Measurements from ENCODE around the gene FAM20A. TPM values are rescaled to one million over a fixed set of nuclear protein-coding genes. Genes with fewer than 3 reads are reported as not detected.

FAM20A gene
- total and polyA plus RNA-seq, 5 experiments from 2014 or later = 0.11 to 0.20 TPM; not detected in 3

DNA sequence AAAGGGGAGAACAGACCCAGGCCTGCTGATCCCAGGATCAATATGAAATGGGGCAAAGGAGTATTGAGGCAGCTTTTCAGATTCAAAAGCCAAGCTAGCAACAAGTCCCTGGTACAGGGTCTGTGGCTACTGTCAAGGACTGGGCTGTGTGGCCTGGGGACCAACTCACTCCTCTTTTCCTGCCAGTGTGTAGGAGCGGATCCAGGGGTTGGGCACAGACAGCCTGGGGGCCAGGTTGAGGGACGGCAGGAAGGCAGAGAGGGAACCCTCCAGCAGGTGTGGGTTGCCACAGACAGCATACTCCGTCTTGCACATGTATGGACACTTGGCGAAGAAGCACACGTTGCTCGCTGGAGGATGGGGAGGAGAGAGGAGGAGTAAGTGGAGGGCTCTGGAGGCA, 59.4 kb downstream of the FAM20A start:
- POLR2A ChIA-PET = no interaction called here
- peak overlapping the region in 2 of 10 donors; percentile 17 to 63 for H3K27ac Mint-ChIP-seq

DNA sequence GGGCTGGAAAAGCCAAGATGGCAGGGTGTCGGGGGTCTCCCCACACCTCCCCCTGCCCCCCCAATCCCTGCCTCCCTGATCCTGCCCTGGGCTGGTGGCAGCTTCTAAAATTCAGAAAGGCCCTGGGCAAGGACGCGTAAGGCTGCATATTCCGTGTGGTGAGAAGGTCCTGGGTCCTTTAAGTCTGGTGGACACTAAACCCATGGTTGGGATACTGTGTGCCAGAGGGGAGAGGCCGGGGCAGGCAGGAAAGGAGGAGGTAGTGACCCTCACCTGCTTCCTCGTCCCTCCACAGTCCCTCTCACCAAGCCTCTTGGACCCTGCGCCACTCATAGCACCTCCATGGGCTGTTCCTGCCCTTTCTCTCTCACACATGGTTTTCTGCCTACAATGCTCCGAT, 60.2 kb downstream of the FAM20A start:
- H3K27ac Mint-ChIP-seq = peak overlapping the region in 1 of 10 donors; percentile 84
- H3K27me3 Mint-ChIP-seq = no peaks in the 10 kb centered on the region
- H3K4me3 Mint-ChIP-seq = no peak overlapping the region

More for the DNA sequence above, 59.4 kb downstream of the FAM20A start:
- ATAC-seq (no peak), DNase-seq (no peak)
- H3K4me1 Mint-ChIP-seq = peaks cover 0 to 6% (median 5%) of the 10 kb centered on the region in 4 donors
- H3K9me3 Mint-ChIP-seq = peaks cover 0 to 4% (median 0%) of the 10 kb centered on the region in 9 donors
- H3K27me3 Mint-ChIP-seq = no peaks in the 10 kb centered on the region
- peaks cover 3 to 15% (median 4%) of the 10 kb centered on the region in 3 donors for H3K36me3 Mint-ChIP-seq
- H3K4me3 Mint-ChIP-seq = no peak overlapping the region

DNA sequence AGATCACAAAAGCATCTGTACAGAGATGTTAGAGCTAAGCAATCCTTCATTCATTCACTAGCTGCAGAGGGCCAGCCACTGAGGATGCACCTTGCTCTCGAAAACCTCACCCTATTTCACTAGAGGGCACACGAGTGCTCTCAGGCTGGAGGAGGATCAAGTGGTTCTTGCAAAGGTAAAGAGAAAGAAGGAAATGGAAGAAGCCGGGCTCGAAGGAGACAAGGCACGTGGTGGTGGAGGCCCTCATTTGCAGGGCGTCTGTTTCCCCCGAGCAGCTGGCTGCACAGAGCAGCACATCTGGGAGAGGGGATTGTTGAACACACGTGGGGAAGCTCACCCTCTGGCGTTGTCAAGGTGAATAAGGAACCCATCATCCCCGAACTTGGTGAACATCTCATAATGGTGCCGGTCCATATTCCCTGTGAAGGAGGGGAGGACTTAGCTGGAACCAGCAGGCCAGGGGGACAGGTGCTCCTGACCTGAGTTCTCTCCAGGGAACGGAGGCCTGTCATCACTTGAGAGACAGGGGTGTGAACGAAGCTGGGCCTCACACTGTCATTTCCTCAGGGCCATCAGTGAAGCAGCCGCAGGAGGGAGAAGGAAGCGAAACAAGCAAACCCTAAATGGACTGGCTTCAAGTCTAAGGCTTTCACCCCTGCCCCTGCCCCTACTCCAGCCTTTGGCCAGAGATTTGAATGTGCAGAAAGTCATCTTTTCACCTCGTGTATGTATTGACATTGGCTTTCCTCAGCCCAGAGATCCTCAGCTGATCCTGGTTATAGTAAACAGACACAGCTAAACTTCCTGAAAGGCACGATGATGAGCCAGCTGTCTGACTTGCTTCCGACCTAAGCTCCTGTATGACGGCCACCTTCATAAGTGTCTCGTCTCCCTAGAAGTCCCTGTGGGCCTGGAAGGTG, 61.4 kb downstream of the FAM20A start:
- Mint-ChIP-seq H3K36me3 (peaks cover 0 to 32% (median 2%) of the 10 kb centered on the region in 3 donors), H3K4me3 (no peak overlapping the region), H3K27me3 (no peaks in the 10 kb centered on the region), H3K9me3 (no peaks in the 10 kb centered on the region), H3K27ac (peak overlapping the region in 5 of 10 donors; percentile 4 to 81 (median 58)), H3K4me1 (peaks cover 0 to 6% (median 6%) of the 10 kb centered on the region in 4 donors)
- ATAC-seq (peak in 1 of 2 donors; percentile 24), DNase-seq (no peak)
- POLR2A ChIA-PET = no interaction called here

More for the DNA sequence above, 60.2 kb downstream of the FAM20A start:
- ATAC-seq = no peak
- no peak for DNase-seq
- H3K4me1 Mint-ChIP-seq = peaks cover 0 to 6% (median 6%) of the 10 kb centered on the region in 4 donors
- no peaks in the 10 kb centered on the region for H3K9me3 Mint-ChIP-seq
- peaks cover 0 to 22% (median 4%) of the 10 kb centered on the region in 3 donors for H3K36me3 Mint-ChIP-seq
- POLR2A ChIA-PET = no interaction called here

DNA sequence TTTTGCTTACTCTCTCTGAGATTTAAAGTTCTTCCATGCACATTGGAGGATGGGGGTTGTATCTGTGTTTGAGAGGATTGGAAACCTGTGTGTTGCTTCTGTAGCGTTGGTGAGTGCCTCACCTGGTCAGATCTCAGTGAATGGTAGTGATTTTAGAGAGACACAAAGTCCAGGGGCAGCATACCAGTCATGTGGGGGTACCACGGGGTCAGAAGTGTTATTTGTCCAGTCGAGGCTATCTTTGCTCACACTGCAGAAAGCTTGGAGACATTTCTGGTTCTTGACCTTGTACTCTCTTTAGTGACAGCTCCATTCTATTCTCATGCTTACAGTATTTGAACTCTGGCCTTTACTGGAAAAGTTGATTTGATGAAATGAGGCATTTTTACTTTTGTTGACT, 65.2 kb downstream of the FAM20A start:
- no peaks in the 10 kb centered on the region for H3K27me3 Mint-ChIP-seq
- peak overlapping the region in 3 of 10 donors; percentile 5 to 19 (median 8) for H3K27ac Mint-ChIP-seq
- H3K9me3 Mint-ChIP-seq = no peaks in the 10 kb centered on the region
- DNase-seq (no peak), ATAC-seq (no peak)
- peaks cover 0 to 7% (median 5%) of the 10 kb centered on the region in 4 donors for H3K4me1 Mint-ChIP-seq
- H3K4me3 Mint-ChIP-seq = no peak overlapping the region
- POLR2A ChIA-PET = no interaction called here
- H3K36me3 Mint-ChIP-seq = peaks cover 4 to 67% (median 9%) of the 10 kb centered on the region in 3 donors

DNA sequence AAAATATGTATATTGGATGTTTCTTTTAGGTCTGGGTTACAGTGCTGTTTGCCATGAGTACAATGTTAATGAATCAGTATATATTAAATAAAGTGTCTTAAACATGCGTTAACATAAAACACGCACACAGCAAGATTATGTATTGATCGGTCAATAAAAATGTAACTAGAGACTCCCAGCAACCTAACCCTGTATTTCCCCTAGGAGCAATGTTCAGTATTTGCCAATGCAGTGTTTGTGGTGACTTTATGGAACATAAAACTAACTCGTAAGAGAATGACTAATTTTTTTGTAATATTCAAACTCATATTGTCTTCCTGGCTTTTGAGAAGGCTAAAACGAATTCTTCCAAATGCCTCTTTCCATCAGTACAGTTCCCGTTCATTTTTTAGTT, 66.5 kb downstream of the FAM20A start:
- no peaks in the 10 kb centered on the region for H3K9me3 Mint-ChIP-seq
- ATAC-seq = no peak
- peak overlapping the region in 3 of 10 donors; percentile 25 to 73 (median 40) for H3K27ac Mint-ChIP-seq
- DNase-seq = no peak
- peaks cover 0 to 7% (median 5%) of the 10 kb centered on the region in 4 donors for H3K4me1 Mint-ChIP-seq
- peaks cover 13 to 77% (median 21%) of the 10 kb centered on the region in 3 donors for H3K36me3 Mint-ChIP-seq
- POLR2A ChIA-PET = no interaction called here
- H3K27me3 Mint-ChIP-seq = no peaks in the 10 kb centered on the region
- H3K4me3 Mint-ChIP-seq = no peak overlapping the region

DNA sequence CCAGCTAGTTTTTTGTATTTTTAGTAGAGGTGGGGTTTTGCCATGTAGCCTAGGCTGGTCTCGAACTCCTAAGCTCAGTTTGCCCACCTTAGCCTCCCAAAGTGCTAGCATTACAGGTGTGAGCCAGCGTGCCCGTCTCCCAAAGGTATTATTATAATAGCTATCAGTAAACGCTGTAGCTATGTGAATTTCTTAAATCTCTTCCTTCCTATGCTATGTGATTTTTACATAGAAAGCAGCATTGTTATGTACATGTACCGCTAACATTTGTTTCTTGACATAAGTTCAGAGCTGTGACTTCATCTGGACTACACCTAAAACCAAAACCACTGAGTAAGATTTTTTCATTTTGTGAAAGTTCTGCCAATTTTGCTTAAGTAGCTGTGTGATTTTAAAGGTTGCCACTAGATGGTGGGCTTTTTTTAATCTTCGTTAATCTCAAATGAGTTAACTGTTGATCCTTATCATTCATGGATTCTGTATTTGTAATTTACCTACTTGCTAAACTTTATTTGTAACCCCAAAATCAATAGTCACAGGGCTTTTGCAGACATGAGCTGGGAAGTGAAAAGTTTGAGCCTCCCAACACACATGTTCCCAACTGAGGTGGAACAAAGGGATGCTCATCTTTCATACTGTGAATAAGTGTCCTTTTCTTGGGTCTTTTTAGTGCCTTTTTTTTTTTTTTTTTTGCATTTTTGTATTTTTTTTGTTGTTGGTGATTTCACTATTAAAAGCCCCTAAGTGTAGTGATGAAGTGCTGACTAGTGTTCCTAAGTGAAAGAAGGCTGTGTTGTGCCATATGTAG, 67.1 kb downstream of the FAM20A start:
- peaks cover 14 to 83% (median 20%) of the 10 kb centered on the region in 3 donors for H3K36me3 Mint-ChIP-seq
- H3K4me1 Mint-ChIP-seq = peaks cover 0 to 3% (median 2%) of the 10 kb centered on the region in 4 donors
- POLR2A ChIA-PET = no interaction called here
- no peak overlapping the region for H3K4me3 Mint-ChIP-seq
- no peaks in the 10 kb centered on the region for H3K9me3 Mint-ChIP-seq
- H3K27ac Mint-ChIP-seq = peak overlapping the region in 5 of 10 donors; percentile 22 to 60 (median 48)
- ATAC-seq (no peak), DNase-seq (no peak)
- H3K27me3 Mint-ChIP-seq = no peaks in the 10 kb centered on the region

DNA sequence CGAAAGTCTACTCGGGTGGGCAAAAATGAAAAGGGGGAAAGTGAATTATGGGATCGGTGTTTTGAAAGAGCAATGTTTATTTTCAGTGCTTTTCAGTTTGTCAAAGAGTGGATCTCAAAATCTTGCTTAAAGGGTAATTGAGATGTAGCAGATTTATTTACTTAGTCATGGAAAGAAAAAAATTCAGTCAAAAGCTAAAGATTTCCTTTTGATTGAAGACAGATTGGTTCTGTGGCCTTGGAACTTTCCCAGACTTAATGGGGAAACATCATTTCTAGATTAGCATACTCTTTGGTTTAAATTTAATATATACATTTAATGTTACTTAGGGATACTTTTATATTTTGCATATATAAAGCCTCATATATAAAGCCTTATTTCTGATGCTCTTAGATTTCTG, 68.3 kb downstream of the FAM20A start:
- Mint-ChIP-seq H3K9me3 (no peaks in the 10 kb centered on the region), H3K27ac (peak overlapping the region in 4 of 10 donors; percentile 4 to 25 (median 18)), H3K4me1 (peaks cover 0 to 3% (median under 1%) of the 10 kb centered on the region in 4 donors), H3K27me3 (no peaks in the 10 kb centered on the region), H3K36me3 (peaks cover 14 to 87% (median 20%) of the 10 kb centered on the region in 3 donors), H3K4me3 (no peak overlapping the region)
- POLR2A ChIA-PET = no interaction called here
- ATAC-seq (no peak), DNase-seq (no peak)

DNA sequence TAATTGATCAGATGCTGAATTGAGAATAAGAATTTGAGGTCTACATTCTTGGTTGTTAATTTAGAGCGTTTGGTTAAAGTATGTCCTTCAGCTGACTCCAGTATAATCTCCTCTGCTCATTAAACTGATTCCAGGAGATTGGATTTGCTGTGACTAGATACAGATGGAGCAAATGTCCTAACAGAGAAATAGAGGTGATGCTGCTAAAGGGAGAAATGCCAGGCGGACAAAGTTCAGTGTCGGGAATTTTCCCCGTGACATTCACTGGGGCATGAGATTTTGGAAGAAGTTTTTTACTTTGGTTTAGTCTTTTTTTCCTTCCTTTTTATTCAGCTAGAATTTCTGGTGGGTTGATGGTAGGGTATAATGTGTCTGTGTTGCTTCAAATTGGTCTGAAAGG, 69.9 kb downstream of the FAM20A start:
- peaks cover 14 to 93% (median 30%) of the 10 kb centered on the region in 3 donors for H3K36me3 Mint-ChIP-seq
- POLR2A ChIA-PET = no interaction called here
- H3K9me3 Mint-ChIP-seq = no peaks in the 10 kb centered on the region
- H3K4me3 Mint-ChIP-seq = no peak overlapping the region
- ATAC-seq = no peak
- H3K27me3 Mint-ChIP-seq = no peaks in the 10 kb centered on the region
- H3K27ac Mint-ChIP-seq = peak overlapping the region in 2 of 10 donors; percentile 14 to 58
- peaks cover 0 to 10% (median 3%) of the 10 kb centered on the region in 4 donors for H3K4me1 Mint-ChIP-seq
- no peak for DNase-seq

DNA sequence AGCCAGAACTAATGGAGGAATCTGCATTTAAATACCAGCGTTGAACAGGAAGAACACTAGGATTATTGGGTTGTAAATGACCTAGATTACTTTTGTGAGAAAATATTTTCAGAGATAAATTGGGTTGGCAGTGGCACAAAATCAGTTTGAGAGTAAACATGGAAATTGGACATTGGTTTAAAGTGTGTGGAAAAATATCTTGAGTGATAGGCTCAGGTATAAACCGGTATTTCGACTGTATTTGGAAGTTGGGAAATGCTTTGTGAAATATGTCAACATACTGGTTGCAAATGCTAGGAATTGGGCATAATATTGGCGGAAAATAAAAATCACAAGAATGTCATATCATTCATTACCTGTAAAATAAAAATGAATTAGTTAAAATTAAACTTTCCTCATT, 73.9 kb downstream of the FAM20A start:
- DNase-seq (no peak), ATAC-seq (no peak)
- H3K36me3 Mint-ChIP-seq = peaks cover 14 to 93% (median 47%) of the 10 kb centered on the region in 3 donors
- POLR2A ChIA-PET = no interaction called here
- H3K27me3 Mint-ChIP-seq = no peaks in the 10 kb centered on the region
- peaks cover 2 to 16% (median 10%) of the 10 kb centered on the region in 4 donors for H3K4me1 Mint-ChIP-seq
- H3K4me3 Mint-ChIP-seq = no peak overlapping the region
- no peaks in the 10 kb centered on the region for H3K9me3 Mint-ChIP-seq
- H3K27ac Mint-ChIP-seq = no peak overlapping the region

DNA sequence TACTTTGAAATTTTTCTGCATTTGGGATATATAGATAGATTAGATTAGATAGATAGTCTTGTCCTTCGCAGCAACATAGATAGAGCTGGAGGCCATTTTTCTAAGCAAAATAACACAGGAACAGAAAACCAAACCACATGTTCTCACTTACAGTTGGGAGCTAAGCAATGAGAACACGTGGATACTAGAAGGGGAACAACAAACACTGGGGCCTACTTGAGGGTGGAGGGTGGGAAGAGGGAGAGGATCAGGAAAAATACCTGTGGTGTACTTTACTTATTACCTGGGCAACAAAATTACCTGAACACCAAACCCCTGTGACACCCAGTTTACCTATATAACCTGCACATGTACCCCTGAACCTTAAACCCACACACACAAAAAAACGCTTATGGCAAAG, 74.6 kb downstream of the FAM20A start:
- Mint-ChIP-seq H3K27ac (peak overlapping the region in 2 of 10 donors; percentile 20 to 34), H3K36me3 (peaks cover 14 to 94% (median 46%) of the 10 kb centered on the region in 3 donors), H3K27me3 (no peaks in the 10 kb centered on the region), H3K4me1 (peaks cover 2 to 19% (median 15%) of the 10 kb centered on the region in 4 donors), H3K9me3 (no peaks in the 10 kb centered on the region), H3K4me3 (no peak overlapping the region)
- DNase-seq (no peak), ATAC-seq (no peak)
- POLR2A ChIA-PET = no interaction called here

DNA sequence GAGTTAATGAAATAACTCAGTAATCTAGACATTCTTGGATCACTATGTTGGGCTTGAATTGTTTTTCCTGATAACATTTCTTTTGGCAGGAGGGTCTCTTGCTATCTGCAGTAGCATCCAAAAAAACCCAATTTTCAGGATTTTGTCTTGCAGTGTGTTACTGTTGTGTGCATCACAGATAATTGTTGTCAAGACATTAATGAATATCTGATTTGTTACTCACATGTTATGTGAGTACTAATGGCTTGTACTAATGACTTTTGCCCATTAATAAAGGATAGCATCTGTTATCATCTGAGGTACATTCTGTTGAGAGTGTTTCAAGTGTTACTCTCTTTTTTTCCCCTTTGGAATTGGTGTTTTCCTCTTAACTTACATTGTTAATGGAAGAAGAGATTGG, 78.9 kb downstream of the FAM20A start:
- Mint-ChIP-seq H3K27me3 (no peaks in the 10 kb centered on the region), H3K4me1 (peaks cover 13 to 42% (median 41%) of the 10 kb centered on the region in 4 donors), H3K9me3 (no peaks in the 10 kb centered on the region), H3K4me3 (no peak overlapping the region), H3K36me3 (peaks cover 0 to 87% (median 42%) of the 10 kb centered on the region in 3 donors), H3K27ac (peak overlapping the region in 4 of 10 donors; percentile 2 to 39 (median 26))
- DNase-seq (no peak), ATAC-seq (no peak)
- POLR2A ChIA-PET = no interaction called here

DNA sequence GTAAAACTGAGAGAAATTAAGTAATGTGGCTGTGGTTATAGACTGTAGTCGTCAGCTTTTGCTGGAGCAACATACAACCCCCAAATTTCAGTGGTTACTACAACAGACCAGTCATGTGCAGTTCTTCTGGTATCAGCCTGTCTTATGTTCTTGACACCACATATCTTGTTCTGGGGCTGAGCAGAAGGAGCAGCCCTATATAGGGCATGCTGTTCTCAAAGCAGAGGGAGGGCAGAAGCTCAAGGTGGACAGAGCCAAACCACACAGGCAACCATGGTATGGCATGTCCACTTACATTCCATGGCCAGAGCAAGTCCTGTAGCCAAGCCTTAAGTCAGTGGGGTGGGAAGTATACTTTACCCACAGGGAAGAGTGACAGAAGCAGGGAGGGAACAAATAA, 81.3 kb downstream of the FAM20A start:
- H3K27me3 Mint-ChIP-seq = no peaks in the 10 kb centered on the region
- no peak for DNase-seq
- peaks cover 0 to 85% (median 33%) of the 10 kb centered on the region in 3 donors for H3K36me3 Mint-ChIP-seq
- POLR2A ChIA-PET = no interaction called here
- H3K4me1 Mint-ChIP-seq = peaks cover 22 to 53% (median 52%) of the 10 kb centered on the region in 4 donors
- H3K9me3 Mint-ChIP-seq = no peaks in the 10 kb centered on the region
- no peak overlapping the region for H3K4me3 Mint-ChIP-seq
- peak overlapping the region in 6 of 10 donors; percentile 1 to 91 (median 22) for H3K27ac Mint-ChIP-seq
- ATAC-seq = peak in 1 of 2 donors; percentile 21

Measured in naive thymus-derived CD8-positive, alpha-beta T cell (primary cell).